ENCODE measurements around the gene ERC1. TPM values are rescaled to one million over a fixed set of nuclear protein-coding genes. Genes with fewer than 3 reads are reported as not detected.

ERC1 gene
- total and polyA plus RNA-seq, 2 donors (not counting 3 experiments of a cell fraction or from before 2014, with no cell fraction given), result 11.7 to 66.1 TPM

DNA sequence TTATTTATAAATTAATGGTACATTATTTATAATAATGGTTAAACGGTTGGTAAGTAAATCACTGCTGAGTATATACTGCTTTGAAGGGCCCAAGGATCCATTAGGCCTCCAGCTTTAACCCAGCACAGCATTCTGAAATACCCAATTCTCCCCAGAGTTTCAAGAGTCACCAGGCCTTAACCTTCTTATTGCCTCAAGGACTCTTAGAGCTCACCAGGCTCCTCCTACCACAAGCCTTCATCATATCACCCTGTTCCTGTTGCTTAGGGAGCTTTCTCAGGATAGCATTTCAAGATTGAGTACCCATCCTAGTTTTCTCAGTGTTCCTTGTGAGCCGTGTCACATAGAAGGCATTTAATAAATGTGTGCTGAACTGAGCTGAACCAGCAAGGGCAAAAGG, 360.9 kb downstream of the ERC1 start:
- Histone ChIP-seq H3K36me3 (ENCODE audit: control insufficient read depth in 2 of 2, extremely low read depth in 1 of 2, insufficient read depth in 2 of 2, low read length in 2 of 2) (no peaks in the 10 kb centered on the region), H3K9me1 (replicated peaks; ENCODE audit: control insufficient read depth, extremely low read depth, insufficient read depth, low read length) (peaks cover 2% of the 10 kb centered on the region), H3K27me3 (ENCODE audit: control insufficient read depth in 2 of 2, insufficient read depth in 2 of 2, low read length in 2 of 2) (no peaks in the 10 kb centered on the region), H3K4me2 (ENCODE audit: insufficient read depth, low read length) (no peak overlapping the region), H3K9ac (replicated peaks; ENCODE audit: extremely low read depth, insufficient read depth, low read length) (no peak overlapping the region), H3K27ac (ENCODE audit: insufficient read depth, low read depth, low read length) (no peak overlapping the region), H3K4me3 (replicated peaks in 1 of 3; ENCODE audit: insufficient read depth in 1 of 3, low read depth in 1 of 3, low read length in 3 of 3) (no peak overlapping the region), H3K4me1 (ENCODE audit: control insufficient read depth, extremely low read depth, insufficient read depth, low read length) (peaks cover 10% of the 10 kb centered on the region), H3K79me2 (ENCODE audit: control insufficient read depth, insufficient read depth, low read length) (no peaks in the 10 kb centered on the region), H4K20me1 (replicated peaks; ENCODE audit: control insufficient read depth, extremely low read depth, insufficient read depth, low read length) (no peaks in the 10 kb centered on the region), H3K9me3 (replicated peaks; ENCODE audit: control insufficient read depth, insufficient read depth, low read length) (no peaks in the 10 kb centered on the region), H2AFZ (ENCODE audit: low read depth, low read length) (no peak overlapping the region)
- FAIRE-seq, result no peak
- no TSS peak for BruUV-seq (replicated peaks)
- POLR2A ChIA-PET, result no interaction called here
- no peak for DNase-seq (ENCODE audit: low read depth, low spot score)
- CTCF ChIA-PET, result interaction anchor here (1.0 to 1.4 kb wide), 4 partner anchors 9 to 234 kb away, joined by 3 to 5 read pairs (median 4); no protein-coding TSS in a partner anchor
- dilution Hi-C loops (cut with MboI; ENCODE audit: extremely low pct_ligation_motif_present, low sequenced_read_pairs) (no loop called here), intact Hi-C loops (cut with micrococcal nuclease) (no loop called here)
- TF ChIP-seq FOS (IDR thresholded peaks at IDR 0.05; ENCODE audit: borderline replicate concordance, insufficient read depth, low read length) (no peak), MYC (IDR thresholded peaks at IDR 0.05; ENCODE audit: low read depth, low read length) (no peak), JUN (IDR thresholded peaks at IDR 0.05; ENCODE audit: borderline replicate concordance, insufficient read depth, insufficient read length, low read depth) (no peak), EZH2 (IDR thresholded peaks at IDR 0.05; ENCODE audit: borderline replicate concordance, low read depth, low read length, severe bottlenecking) (no peak), GATA2 (IDR thresholded peaks at IDR 0.05; ENCODE audit: insufficient read depth, insufficient read length, low read depth, low read length) (no peak), POLR2A (IDR thresholded peaks at IDR 0.05; ENCODE audit: low read depth, low read length) (no peak), POLR2AphosphoS5 (IDR thresholded peaks at IDR 0.05; ENCODE audit: insufficient read depth, low read depth, low read length) (no peak)
- TF ChIP-seq, protein P1, sequence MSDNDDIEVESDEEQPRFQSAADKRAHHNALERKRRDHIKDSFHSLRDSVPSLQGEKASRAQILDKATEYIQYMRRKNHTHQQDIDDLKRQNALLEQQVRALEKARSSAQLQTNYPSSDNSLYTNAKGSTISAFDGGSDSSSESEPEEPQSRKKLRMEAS (IDR thresholded peaks at IDR 0.05; ENCODE audit: insufficient read depth, insufficient read length), result no peak
- TF ChIP-seq, protein P2, sequence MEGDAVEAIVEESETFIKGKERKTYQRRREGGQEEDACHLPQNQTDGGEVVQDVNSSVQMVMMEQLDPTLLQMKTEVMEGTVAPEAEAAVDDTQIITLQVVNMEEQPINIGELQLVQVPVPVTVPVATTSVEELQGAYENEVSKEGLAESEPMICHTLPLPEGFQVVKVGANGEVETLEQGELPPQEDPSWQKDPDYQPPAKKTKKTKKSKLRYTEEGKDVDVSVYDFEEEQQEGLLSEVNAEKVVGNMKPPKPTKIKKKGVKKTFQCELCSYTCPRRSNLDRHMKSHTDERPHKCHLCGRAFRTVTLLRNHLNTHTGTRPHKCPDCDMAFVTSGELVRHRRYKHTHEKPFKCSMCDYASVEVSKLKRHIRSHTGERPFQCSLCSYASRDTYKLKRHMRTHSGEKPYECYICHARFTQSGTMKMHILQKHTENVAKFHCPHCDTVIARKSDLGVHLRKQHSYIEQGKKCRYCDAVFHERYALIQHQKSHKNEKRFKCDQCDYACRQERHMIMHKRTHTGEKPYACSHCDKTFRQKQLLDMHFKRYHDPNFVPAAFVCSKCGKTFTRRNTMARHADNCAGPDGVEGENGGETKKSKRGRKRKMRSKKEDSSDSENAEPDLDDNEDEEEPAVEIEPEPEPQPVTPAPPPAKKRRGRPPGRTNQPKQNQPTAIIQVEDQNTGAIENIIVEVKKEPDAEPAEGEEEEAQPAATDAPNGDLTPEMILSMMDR (IDR thresholded peaks at IDR 0.05; ENCODE audit: extremely low read depth in 1 of 2, insufficient read depth in 1 of 2, low read depth in 1 of 2, low read length in 2 of 2), result no peak
